IPS-18a (cell line): ENCODE results near the gene GLP1R.

ENCODE experiments used
- H3K27ac ChIP-seq: one replicate; pipeline ENCODE4 v1.5.1; 2013; ENCODE audit warnings: low read length
- H3K27me3 ChIP-seq: one replicate; pipeline ENCODE4 v1.6.1; 2013; ENCODE audit warnings: mild to moderate bottlenecking, low read length; ENCODE audit not compliant: control insufficient read depth, insufficient read depth
- H3K36me3 ChIP-seq: one replicate; pipeline ENCODE4 v1.6.1; 2013; ENCODE audit warnings: low read depth, low read length; ENCODE audit not compliant: control insufficient read depth
- H3K4me1 ChIP-seq: one replicate; pipeline ENCODE4 v1.6.1; 2013; ENCODE audit warnings: low read depth, low read length; ENCODE audit not compliant: control insufficient read depth
- H3K4me3 ChIP-seq: one replicate; pipeline ENCODE4 v1.5.1; 2013; ENCODE audit warnings: low read length
- H3K9ac ChIP-seq: one replicate; pipeline ENCODE4 v1.6.1; 2013; ENCODE audit warnings: mild to moderate bottlenecking, low read length, moderate library complexity
- H3K9me3 ChIP-seq: one replicate; pipeline ENCODE4 v1.6.1; 2013; ENCODE audit warnings: low read depth, low read length; ENCODE audit not compliant: control insufficient read depth

GLP1R gene

GRCh38 chr6:39057251-39058155 is 8.9 kb downstream of the GLP1R start:
- Histone ChIP-seq H3K4me3 (no peak overlapping the region), H3K27ac (no peak overlapping the region), H3K27me3 (no peaks in the 10 kb centered on the region), H3K9ac (no peak overlapping the region), H3K4me1 (peaks cover 7% of the 10 kb centered on the region), H3K9me3 (no peaks in the 10 kb centered on the region), H3K36me3 (no peaks in the 10 kb centered on the region)

GRCh38 chr6:39058471-39059147 is 10.0 kb downstream of the GLP1R start:
- Histone ChIP-seq H3K9ac (no peak overlapping the region), H3K27me3 (no peaks in the 10 kb centered on the region)

GRCh38 chr6:39059496-39060310 is 11.1 kb downstream of the GLP1R start:
- H3K36me3 ChIP-seq = no peaks in the 10 kb centered on the region
- H3K9ac ChIP-seq = no peak overlapping the region
- no peak overlapping the region for H3K4me3 ChIP-seq
- H3K27me3 ChIP-seq = no peaks in the 10 kb centered on the region
- no peaks in the 10 kb centered on the region for H3K9me3 ChIP-seq
- H3K27ac ChIP-seq = no peak overlapping the region
- no peaks in the 10 kb centered on the region for H3K4me1 ChIP-seq

More at GRCh38 chr6:39058471-39059147, 10.0 kb downstream of the GLP1R start:
- H3K4me3 ChIP-seq = no peak overlapping the region
- no peaks in the 10 kb centered on the region for H3K36me3 ChIP-seq
- H3K27ac ChIP-seq = no peak overlapping the region
- H3K4me1 ChIP-seq = peaks cover 6% of the 10 kb centered on the region
- H3K9me3 ChIP-seq = no peaks in the 10 kb centered on the region

- H3K27me3 ChIP-seq = no peaks in the 10 kb centered on the region
- H3K4me3 ChIP-seq = no peak overlapping the region
- H3K9me3 ChIP-seq = no peaks in the 10 kb centered on the region
- no peak overlapping the region for H3K27ac ChIP-seq
- H3K36me3 ChIP-seq = no peaks in the 10 kb centered on the region
- H3K4me1 ChIP-seq = no peaks in the 10 kb centered on the region
- H3K9ac ChIP-seq = no peak overlapping the region
Measured at GRCh38 chr6:39060467-39061160, 12.0 kb downstream of the GLP1R start.

- Histone ChIP-seq H3K27me3 (no peaks in the 10 kb centered on the region), H3K36me3 (no peaks in the 10 kb centered on the region), H3K4me3 (no peak overlapping the region), H3K27ac (no peak overlapping the region), H3K9me3 (no peaks in the 10 kb centered on the region), H3K4me1 (no peaks in the 10 kb centered on the region), H3K9ac (no peak overlapping the region)
Measured at GRCh38 chr6:39061182-39061581, 12.6 kb downstream of the GLP1R start.

GRCh38 chr6:39061588-39061987 is 13.0 kb downstream of the GLP1R start:
- Histone ChIP-seq H3K27ac (no peak overlapping the region), H3K9ac (no peak overlapping the region), H3K4me1 (no peaks in the 10 kb centered on the region), H3K9me3 (no peaks in the 10 kb centered on the region), H3K36me3 (no peaks in the 10 kb centered on the region), H3K4me3 (no peak overlapping the region), H3K27me3 (no peaks in the 10 kb centered on the region)

GRCh38 chr6:39062014-39062740 is 13.6 kb downstream of the GLP1R start:
- no peaks in the 10 kb centered on the region for H3K9me3 ChIP-seq
- H3K27ac ChIP-seq = no peak overlapping the region
- H3K36me3 ChIP-seq = no peaks in the 10 kb centered on the region
- no peaks in the 10 kb centered on the region for H3K27me3 ChIP-seq
- no peak overlapping the region for H3K4me3 ChIP-seq
- H3K9ac ChIP-seq = no peak overlapping the region
- no peaks in the 10 kb centered on the region for H3K4me1 ChIP-seq

GRCh38 chr6:39063526-39063925 is 14.9 kb downstream of the GLP1R start:
- Histone ChIP-seq H3K9ac (no peak overlapping the region), H3K27me3 (no peaks in the 10 kb centered on the region), H3K4me1 (no peaks in the 10 kb centered on the region), H3K27ac (no peak overlapping the region), H3K9me3 (no peaks in the 10 kb centered on the region), H3K36me3 (no peaks in the 10 kb centered on the region), H3K4me3 (no peak overlapping the region)

GRCh38 chr6:39065561-39065960 is 17.0 kb downstream of the GLP1R start:
- Histone ChIP-seq H3K4me1 (no peaks in the 10 kb centered on the region), H3K9ac (no peak overlapping the region), H3K36me3 (no peaks in the 10 kb centered on the region), H3K27ac (no peak overlapping the region), H3K4me3 (no peak overlapping the region), H3K9me3 (no peaks in the 10 kb centered on the region), H3K27me3 (no peaks in the 10 kb centered on the region)

- Histone ChIP-seq H3K9ac (no peak overlapping the region), H3K4me1 (peaks cover 5% of the 10 kb centered on the region), H3K36me3 (no peaks in the 10 kb centered on the region), H3K4me3 (no peak overlapping the region), H3K27me3 (no peaks in the 10 kb centered on the region), H3K27ac (no peak overlapping the region), H3K9me3 (no peaks in the 10 kb centered on the region)
Measured at GRCh38 chr6:39068391-39068790, 19.8 kb downstream of the GLP1R start.
